Activated T-cell treated with anti-CD3 and anti-CD28 coated beads for 24 hours (primary cell): ENCODE measurements around the gene DPP10.
"Not testable (repeated sequence)": the region's sequence is repeated elsewhere in the genome, so short reads cannot be mapped to it uniquely, and the experiment has no call there.

ENCODE experiments used
- DNase-seq: peaks from one replicate; pipeline ENCODE4 v3.0.0-alpha.2; 2020; ENCODE audit warnings: low read depth

The DPP10 gene

DNA sequence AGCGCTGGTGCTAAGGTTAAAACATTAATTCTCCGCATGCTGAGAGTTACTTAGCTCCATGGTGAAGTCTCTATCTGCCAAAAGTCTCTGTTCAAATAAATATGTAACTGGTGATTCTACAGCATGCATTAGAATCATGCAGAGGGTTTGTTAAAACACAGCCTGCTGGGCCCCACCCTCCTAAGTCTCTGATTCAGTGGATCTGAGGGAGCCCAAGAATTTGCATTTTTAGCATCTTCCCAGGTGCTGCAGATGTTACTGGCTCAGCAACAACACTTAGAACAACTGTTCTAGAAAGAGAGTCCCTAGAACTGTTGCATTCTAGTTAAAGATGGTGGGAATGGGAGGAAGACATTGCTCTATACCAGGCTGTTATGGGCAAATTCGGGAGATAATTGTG is 73.4 kb downstream of the DPP10 start:
- no peak for DNase-seq

DNA sequence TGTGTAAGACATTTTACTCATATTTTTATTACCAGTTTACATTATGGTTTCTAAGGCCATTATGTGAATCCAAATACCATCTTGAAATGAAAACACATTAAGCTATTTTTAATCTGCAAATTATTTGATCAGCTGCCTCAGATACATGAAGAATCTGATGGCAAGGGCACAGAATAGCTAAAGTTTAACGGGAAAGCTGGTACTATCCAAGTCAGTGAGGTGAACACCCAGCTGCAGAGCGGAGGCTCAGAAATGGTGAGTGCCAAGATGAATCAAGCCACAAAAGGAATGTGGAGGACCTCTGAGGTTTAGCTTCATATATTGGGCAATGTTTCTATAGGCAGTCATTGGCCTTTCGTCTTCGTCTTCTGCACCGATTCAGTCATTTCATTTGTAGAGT is 75.1 kb downstream of the DPP10 start:
- DNase-seq, result no peak

DNA sequence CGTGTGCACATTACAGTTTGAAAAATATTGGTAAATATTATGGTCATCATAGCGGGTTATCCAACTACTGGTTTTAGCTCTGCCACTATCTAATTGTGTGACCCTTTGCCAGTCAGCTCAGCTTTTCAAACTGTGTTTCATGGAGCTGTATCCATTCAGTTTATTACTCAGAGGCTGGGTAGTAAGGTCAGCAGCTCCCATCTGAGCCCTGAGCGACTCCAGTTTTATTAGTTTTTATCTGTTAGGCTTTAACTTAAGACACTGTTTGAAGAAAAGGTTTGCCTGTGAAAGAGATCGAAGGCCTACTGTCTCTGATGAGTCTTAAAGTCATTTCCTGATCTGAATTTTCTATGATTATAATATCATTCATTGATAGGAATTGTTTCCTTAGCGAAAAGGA is 76.3 kb downstream of the DPP10 start:
- DNase-seq, result no peak

DNA sequence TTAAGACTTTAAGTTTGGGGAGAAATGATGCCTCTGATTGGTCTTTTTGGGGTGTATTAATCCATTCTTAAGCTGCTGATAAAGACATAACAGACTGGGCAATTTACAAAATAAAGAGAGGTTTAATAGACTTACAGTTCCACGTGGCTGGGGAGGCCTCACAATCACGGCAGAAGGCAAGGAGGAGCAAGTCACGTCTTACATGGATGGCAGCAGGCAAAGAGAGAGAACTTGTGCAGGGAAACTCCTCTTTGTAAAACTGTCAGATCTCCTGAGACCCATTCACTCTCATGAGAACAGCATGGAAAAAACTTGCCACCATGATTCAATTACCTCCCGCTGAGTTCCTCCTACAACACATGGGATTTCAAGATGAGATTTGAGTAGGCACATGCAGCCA is 80.2 kb downstream of the DPP10 start:
- DNase-seq, result not testable (repeated sequence)

DNA sequence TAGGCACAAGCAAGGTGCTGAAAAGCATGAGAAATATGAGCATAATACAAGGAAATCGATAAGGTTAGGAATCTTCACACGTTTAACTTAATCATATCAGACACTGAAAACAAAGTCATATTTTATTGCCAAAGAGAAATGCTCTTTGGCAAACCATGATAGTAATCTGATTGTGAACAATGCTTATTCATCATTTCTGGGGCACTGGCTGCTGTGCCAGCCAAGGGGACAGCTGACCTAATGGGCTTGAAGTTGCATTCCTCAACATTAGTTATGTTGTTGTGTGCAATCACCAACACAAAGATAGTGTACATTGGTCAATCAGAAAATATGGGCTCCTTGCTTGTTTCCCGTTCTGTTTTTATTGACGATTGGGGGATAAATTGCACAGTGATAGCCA is 83.5 kb downstream of the DPP10 start:
- no peak for DNase-seq

DNA sequence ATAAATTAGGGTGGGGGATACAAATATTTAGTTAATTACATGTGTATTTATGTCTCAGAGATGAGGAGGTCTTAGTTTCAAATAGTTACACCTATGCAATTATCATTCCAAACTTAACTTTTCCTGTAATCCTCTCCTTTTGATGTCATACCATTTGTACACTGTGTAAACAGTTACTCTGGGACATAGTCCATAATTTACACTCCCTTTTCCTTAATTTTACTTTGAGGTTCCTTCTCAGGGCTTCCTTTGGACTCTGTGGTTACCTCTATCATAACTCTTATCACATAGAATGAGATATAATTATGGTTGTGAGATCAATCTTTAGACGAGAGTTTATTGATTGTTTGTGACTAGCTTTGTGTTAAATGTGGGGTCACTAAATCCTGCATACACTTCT is 84.4 kb downstream of the DPP10 start:
- DNase-seq, result no peak

DNA sequence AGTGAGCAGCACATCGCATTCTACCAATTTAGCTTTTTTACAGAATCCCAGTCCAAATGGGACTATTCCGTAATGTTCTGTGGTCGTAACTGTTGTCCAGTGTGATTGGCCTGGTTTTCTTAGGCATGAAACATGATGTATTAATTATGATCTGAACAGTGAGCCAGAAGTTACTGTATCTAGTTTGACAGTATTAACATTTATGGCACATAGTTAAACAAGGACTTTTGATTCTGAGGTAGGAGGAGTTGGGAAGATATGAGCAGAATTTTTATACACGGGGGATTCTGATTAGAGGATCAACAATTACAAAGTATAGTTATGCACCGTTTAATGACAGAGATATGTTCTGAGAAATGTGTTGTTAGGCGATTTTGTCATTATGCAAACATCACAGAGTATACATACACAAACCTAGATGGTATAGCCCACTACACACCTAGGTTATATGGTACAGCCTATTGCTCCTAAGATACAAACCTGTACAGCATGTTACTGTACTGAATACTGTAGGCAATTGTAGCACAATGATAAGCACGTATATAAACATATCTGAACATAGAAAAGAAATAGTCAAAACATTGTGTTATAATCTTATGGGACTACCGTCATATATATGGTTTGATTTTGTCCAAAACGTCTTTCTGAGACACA is 85.0 kb downstream of the DPP10 start:
- DNase-seq, result no peak

DNA sequence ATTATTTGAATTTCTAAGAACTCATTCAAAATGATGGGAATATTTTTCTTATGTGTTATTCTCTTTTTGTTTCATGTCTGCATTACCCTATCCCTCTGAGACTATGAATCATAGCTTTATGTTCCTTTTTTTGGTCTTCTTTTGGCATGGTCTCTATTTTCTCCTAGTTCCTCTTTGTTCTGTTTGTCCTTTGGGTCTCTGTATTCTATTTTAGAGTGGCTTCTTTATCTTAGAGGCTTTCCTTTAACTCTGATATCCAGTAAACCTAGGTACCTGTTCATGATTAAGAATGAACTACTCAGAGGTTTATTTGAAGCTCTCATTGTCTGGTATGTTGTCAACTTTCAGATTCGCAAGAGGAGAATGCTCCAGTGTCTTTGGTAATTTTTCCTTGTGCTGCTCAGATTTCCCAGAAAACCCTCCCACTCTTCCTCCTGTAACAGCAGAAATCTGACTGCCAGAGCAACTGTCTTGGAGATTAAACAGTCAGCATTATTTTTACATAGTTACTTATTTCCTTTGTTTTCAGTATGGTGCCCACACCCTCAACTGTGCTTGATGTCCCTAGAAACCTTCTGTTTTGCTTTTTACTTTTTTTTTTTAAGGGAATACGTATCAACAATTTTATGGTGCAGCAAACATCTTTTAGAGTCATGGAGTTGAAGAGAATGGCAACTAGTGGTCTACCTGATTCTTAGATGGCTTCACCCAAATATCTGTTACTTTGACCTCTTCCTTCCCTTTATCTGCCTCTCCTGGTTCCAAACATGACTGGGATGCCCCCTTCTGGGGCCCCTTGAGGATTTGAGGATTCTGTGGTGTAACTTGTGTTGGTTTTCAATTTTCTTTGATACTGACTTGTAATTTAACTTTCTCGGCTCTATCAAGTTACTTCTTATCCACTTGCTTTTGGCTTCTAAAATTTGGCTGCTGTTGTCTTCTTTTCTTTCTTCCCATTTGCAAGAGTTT is 92.0 kb downstream of the DPP10 start:
- DNase-seq, result no peak

DNA sequence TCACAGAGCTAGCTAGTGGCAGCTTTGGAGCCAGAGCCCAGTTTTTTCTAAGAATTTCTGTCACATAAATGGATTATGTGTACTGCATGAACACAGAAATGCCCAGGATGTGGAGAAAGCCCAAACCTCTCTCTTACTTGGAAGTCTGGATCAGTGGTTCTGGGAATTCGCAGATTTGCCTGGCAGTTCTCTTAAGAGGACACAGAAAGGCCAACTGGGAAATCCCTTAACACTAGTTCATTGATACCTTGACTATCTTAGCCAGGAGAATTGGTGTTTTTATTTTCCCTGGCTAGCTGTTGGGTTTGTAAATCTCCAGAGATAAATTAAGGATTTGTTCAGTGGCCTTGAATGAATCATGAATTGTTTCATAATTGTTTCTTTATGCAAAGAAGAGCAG is 95.3 kb downstream of the DPP10 start:
- DNase-seq, result no peak

DNA sequence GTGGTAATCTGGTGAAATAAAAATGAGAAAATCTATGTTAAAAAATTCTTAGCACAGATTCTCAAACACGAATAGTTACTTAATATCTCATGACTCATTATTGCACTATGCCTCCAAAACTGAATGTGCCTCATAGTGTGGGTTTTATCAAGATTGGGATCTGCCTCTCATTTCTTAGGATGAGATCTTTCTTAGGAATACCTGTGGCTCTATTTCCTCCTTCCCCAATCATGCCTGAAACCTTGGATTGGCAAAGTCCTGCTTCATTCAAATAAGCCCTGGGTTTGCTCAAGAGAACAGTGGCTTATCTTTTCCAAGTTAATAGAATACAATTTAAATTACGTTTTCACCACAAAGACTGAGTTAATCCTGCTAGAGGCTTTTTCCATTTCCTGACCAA is 100.3 kb downstream of the DPP10 start:
- DNase-seq, result no peak

DNA sequence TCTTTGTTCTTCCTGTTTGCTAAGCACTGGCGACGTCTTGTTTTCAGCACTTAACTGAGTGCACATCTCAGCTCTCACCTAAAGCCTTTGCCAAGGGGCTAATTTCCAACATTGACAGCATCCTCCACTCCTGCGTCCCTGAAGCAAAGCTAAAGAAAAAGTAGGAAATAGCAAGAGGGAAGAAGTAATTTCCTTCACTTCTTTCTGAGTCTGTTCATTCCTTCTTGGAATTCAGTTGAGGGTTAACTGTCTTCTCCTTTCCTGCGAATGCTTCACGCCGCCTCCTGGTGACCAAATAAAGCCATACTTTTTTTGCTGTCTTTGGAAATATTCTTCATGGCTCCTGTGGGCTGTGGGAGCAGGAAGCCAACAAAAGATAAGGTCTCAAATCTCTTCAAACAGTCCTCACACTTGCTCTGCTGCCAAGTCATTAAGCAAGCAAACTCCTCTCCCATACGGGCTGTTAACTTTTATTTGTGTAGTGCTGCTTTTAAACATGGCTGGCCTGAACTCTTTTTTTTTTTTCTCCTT is 100.9 kb downstream of the DPP10 start:
- no peak for DNase-seq

DNA sequence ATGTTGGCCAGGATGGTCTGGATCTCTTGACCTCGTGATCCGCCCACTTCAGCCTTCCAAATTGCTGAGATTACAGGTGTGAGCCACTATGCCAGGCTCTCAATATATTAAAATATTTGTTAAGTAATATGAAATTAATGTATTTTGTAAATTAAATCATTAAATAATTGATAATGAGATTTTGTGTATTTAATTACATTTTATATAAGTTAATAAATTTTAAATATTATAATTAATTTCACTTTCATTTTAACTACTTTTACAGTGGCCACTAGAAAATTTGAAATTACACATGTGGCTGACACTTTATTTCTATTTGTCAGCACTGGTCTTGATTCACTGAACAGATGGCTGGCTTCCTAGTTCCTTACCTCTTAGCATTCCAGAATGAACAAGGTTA is 102.6 kb downstream of the DPP10 start:
- no peak for DNase-seq

DNA sequence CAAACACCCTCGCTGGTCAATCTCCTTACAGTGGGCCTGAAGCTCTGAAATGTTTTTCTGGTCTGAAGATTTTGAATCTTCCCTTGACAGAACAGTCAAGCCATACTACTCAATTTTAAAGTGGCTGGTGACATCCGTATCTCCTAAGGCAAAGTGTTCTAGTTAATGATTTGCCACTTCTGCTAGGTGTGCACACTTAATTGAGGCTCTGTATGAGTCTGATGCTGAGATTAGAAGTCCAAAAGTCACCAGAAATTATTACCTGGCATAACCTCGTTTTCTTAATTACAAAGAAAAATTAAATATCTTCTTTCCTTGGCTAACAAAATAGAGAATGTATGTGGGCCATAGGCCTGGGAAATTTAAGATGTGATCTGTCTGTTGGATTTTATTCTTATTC is 104.1 kb downstream of the DPP10 start:
- DNase-seq, result no peak

DNA sequence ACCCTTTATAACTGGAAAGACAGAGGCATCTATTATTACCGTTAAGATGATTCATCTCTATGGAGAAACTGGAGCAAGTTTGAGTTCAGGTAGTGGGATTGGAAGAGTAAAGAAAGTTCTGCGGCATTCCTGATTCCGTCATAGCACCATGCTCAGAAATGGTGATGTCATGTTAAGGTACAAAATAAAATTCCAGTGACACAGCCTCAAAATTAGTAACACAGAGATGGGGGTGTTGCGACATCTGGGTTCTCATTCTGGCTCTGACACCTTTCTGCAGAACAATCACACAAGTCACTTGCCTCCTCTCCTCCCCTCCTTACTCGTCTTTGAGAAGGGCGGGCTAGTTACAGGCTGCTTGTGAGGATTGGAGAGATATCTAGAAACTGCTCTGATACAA is 105.7 kb downstream of the DPP10 start:
- DNase-seq, result no peak

DNA sequence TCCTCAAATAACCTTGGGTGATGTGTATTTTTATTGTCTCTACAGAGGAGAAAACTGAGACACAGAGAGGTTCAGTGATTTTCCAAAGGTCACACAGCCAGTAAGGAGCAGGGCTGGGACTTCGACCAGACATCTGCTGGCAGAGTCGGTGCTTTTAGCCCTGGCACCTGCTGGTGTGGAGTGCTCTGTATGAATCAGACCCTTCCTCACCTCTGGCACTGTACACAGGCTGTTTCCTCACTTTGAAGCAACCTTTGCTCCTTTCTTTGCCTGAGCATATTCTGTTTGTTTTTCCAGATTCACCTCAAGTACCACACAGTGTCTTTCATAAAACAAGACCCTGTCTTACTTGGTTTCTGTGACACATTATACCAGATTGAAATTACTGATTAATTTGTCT is 107.9 kb downstream of the DPP10 start:
- no peak for DNase-seq

DNA sequence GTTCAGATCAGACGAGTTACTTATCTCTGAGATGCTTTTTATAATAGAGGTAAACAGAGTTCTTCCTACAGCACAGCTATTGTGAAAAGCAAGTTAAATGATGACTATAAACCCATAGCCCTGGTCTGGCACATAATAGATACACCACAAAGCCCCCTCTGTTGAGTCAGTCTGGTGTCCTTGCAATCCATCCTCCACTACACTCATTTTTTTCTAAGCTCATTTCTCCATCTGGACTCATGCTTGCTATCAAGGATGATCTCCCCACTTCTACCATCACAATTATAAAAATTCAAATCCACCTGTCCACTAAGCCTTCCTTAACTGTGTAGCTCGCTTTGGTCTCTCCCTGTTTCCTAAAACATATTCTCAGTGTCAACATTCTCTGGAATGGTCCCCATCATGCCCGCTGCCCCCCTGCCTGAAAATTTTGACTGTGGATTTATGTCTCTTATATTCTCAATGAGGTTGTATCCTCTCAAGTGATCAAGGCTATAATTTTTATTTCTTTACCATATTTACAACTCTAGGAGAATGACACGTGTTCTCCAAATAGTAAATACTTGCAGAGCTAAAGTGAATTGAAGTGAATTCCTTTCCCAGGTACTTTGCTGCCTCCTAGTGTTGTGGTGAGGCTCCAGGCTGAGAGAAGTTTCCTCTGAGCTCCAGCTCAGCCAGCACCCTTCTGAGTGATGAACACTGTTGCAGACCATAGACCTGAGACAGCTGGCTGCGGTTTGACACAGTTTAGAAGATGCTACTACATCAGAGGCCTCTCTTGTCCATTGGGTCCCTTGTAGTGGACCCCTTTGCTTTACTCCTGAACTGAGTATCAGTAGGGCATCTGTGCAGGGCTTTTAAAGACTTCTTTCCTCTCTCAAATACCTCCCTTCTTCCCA is 108.7 kb downstream of the DPP10 start:
- no peak for DNase-seq

DNA sequence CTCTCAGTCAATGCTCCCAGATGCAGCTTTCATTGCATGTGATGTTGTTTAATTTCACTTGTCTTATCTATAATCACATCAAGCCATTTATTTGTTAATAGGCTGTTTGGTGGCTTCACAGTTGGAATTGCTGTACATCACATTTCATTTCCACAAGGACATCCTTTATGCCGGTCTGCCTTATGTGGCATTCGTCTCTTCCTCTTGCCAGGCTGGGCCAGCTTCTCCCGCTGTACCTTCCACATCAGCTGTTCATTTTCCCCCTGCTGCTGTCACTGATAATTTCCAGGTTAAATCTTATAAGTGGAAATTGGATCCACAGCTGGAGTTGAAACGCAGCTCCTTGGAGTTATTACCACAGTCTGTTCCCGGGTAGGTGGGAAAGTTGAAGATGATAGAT is 110.6 kb downstream of the DPP10 start:
- DNase-seq, result no peak

DNA sequence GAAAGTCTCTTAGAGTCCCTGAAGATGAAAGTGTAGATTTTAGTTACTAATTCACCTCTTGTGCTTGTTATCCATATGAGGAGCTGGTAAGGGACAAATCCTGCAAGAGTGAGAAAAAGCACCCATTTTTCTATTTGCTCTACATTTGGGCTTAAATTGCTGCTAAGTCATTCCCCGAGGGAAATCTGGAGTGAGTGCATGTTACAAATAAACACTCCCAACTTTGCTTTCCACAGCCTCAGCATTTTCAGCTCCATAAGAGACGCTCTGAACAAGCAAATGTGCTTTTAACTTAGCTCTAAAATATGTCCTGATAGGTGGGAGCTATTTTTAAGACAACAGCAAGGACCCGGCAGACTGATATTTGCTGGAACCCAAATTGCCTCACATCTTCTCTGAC is 126.7 kb downstream of the DPP10 start:
- no peak for DNase-seq

DNA sequence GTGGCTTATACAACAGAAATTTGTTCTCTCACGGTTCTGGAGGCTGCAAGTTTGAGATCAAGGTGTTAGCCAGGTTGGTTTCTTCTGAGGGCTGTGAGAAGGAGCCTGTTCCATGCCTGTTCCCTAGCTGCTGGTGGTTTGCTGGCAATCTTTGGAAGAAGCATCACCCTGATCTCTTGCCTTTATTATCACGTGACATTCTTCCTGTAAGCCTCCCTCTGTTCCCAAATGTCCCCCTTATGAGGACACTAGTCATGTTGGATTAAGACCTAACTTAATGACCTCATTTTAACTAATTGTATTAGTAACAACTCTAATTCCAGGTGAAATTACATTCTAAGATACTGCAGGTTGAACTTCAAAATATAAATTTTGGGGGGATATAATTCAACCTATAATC is 135.2 kb downstream of the DPP10 start:
- no peak for DNase-seq

DNA sequence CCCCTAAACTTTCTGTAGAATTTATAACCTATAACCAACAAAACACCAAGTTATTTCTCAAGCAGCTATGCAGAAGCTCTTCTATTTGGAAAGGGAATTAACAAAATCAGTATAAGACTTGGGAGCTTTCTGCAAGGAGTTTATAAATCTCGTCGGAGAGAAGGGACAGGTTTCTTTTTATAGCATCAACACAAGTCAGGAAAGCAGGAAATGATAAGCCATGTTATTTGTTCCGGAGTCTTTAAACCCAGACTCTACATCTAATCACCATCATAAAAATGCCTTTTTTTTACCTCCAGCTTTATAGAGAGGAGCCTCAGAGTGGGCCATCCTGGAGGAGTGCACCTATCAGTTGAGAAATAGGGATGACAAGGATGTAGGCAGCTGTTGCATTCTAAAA is 137.1 kb downstream of the DPP10 start:
- no peak for DNase-seq

DNA sequence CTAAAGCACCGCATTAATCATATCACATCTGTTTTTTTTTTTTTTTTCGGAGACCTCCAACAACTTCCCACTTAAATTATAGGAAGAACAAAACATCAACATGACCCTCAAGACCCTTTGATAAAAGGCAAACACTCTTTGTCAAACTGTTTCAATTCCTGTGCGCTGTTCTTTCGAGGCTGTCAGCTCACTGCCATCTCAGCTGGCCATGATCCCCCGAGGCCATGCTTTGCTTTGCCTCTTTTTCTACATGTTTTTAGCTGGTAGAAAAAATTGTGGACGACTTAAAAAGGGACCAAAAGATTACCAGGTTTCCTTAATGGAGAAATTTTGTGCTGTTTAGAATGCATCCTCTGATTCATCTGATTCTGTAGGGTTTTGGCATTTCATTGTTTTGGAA is 138.2 kb downstream of the DPP10 start:
- no peak for DNase-seq

DNA sequence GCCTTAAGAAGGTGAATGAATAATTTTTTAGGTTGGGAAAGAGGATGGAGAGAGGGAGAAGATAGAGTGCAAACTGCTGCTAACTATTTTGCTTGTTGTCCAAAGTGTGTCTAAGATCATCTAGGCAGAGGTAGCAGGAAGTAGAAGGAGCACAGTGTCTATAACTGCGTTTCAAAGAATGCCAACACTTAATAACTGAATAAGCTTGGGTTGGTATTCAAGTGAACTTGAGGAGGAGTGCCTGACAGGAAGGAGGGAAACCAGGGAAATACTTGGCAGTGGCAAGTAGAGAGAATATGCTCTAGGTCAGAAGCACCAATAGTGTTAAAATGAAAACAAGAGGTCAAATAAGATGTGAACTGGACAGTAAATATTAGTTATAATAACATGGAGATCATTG is 155.9 kb downstream of the DPP10 start:
- DNase-seq, result no peak
